ENCODE data around the gene ZNF574. TPM values are rescaled to one million over a fixed set of nuclear protein-coding genes. Genes with fewer than 3 reads are reported as not detected.

ZNF574 gene
- total RNA-seq, 1 donor, result 21.5 TPM

GRCh38 chr19:42086188-42086736, 10.3 kb downstream of the ZNF574 start:
- Histone ChIP-seq H3K4me3 (ENCODE audit: low read length) (no peak overlapping the region), H3K9me3 (ENCODE audit: low read depth, low read length) (no peaks in the 10 kb centered on the region), H3K27me3 (ENCODE audit: insufficient read depth, low read length) (no peaks in the 10 kb centered on the region)

GRCh38 chr19:42086770-42087550, 11.0 kb downstream of the ZNF574 start:
- no peak overlapping the region for H3K4me3 ChIP-seq (ENCODE audit: low read length)
- no peaks in the 10 kb centered on the region for H3K27me3 ChIP-seq (ENCODE audit: insufficient read depth, low read length)
- no peaks in the 10 kb centered on the region for H3K9me3 ChIP-seq (ENCODE audit: low read depth, low read length)
- peaks cover 24% of the 10 kb centered on the region for H3K4me1 ChIP-seq (ENCODE audit: insufficient read depth, low read length)

More at GRCh38 chr19:42086188-42086736, 10.3 kb downstream of the ZNF574 start:
- H3K4me1 ChIP-seq (ENCODE audit: insufficient read depth, low read length), result peaks cover 24% of the 10 kb centered on the region

- H3K4me1 ChIP-seq (ENCODE audit: insufficient read depth, low read length), result peaks cover 24% of the 10 kb centered on the region
- no peaks in the 10 kb centered on the region for H3K9me3 ChIP-seq (ENCODE audit: low read depth, low read length)
- no peaks in the 10 kb centered on the region for H3K27me3 ChIP-seq (ENCODE audit: insufficient read depth, low read length)
- H3K4me3 ChIP-seq (ENCODE audit: low read length), result no peak overlapping the region
These were observed 12.7 kb downstream of the ZNF574 start for GRCh38 chr19:42088471-42089190.

- Histone ChIP-seq H3K4me1 (ENCODE audit: insufficient read depth, low read length) (peaks cover 24% of the 10 kb centered on the region), H3K4me3 (ENCODE audit: low read length) (no peak overlapping the region), H3K9me3 (ENCODE audit: low read depth, low read length) (no peaks in the 10 kb centered on the region), H3K27me3 (ENCODE audit: insufficient read depth, low read length) (no peaks in the 10 kb centered on the region)
These were observed 13.3 kb downstream of the ZNF574 start for GRCh38 chr19:42089191-42089750.

- Histone ChIP-seq H3K4me1 (ENCODE audit: insufficient read depth, low read length) (peaks cover 24% of the 10 kb centered on the region), H3K4me3 (ENCODE audit: low read length) (no peak overlapping the region), H3K27me3 (ENCODE audit: insufficient read depth, low read length) (no peaks in the 10 kb centered on the region), H3K9me3 (ENCODE audit: low read depth, low read length) (no peaks in the 10 kb centered on the region)
These were observed 13.8 kb downstream of the ZNF574 start for GRCh38 chr19:42089772-42090171.

- no peak overlapping the region for H3K4me3 ChIP-seq (ENCODE audit: low read length)
- H3K27me3 ChIP-seq (ENCODE audit: insufficient read depth, low read length), result no peaks in the 10 kb centered on the region
- no peaks in the 10 kb centered on the region for H3K9me3 ChIP-seq (ENCODE audit: low read depth, low read length)
- peaks cover 24% of the 10 kb centered on the region for H3K4me1 ChIP-seq (ENCODE audit: insufficient read depth, low read length)
These were observed 14.7 kb downstream of the ZNF574 start for GRCh38 chr19:42090672-42091071.

GRCh38 chr19:42091300-42091699, 15.3 kb downstream of the ZNF574 start:
- Histone ChIP-seq H3K4me3 (ENCODE audit: low read length) (no peak overlapping the region), H3K9me3 (ENCODE audit: low read depth, low read length) (no peaks in the 10 kb centered on the region), H3K27me3 (ENCODE audit: insufficient read depth, low read length) (no peaks in the 10 kb centered on the region), H3K4me1 (ENCODE audit: insufficient read depth, low read length) (peaks cover 24% of the 10 kb centered on the region)

- no peaks in the 10 kb centered on the region for H3K9me3 ChIP-seq (ENCODE audit: low read depth, low read length)
- no peak overlapping the region for H3K4me3 ChIP-seq (ENCODE audit: low read length)
- H3K4me1 ChIP-seq (ENCODE audit: insufficient read depth, low read length), result peaks cover 24% of the 10 kb centered on the region
- no peaks in the 10 kb centered on the region for H3K27me3 ChIP-seq (ENCODE audit: insufficient read depth, low read length)
These were observed 15.8 kb downstream of the ZNF574 start for GRCh38 chr19:42091742-42092141.

- Histone ChIP-seq H3K27me3 (ENCODE audit: insufficient read depth, low read length) (no peaks in the 10 kb centered on the region), H3K4me3 (ENCODE audit: low read length) (no peak overlapping the region), H3K9me3 (ENCODE audit: low read depth, low read length) (no peaks in the 10 kb centered on the region), H3K4me1 (ENCODE audit: insufficient read depth, low read length) (peaks cover 24% of the 10 kb centered on the region)
These were observed 16.4 kb downstream of the ZNF574 start for GRCh38 chr19:42092350-42092749.

GRCh38 chr19:42093505-42093904, 17.5 kb downstream of the ZNF574 start:
- no peak overlapping the region for H3K4me3 ChIP-seq (ENCODE audit: low read length)
- H3K4me1 ChIP-seq (ENCODE audit: insufficient read depth, low read length), result peaks cover 24% of the 10 kb centered on the region
- no peaks in the 10 kb centered on the region for H3K9me3 ChIP-seq (ENCODE audit: low read depth, low read length)
- H3K27me3 ChIP-seq (ENCODE audit: insufficient read depth, low read length), result no peaks in the 10 kb centered on the region

GRCh38 chr19:42093926-42094325, 18.0 kb downstream of the ZNF574 start:
- Histone ChIP-seq H3K27me3 (ENCODE audit: insufficient read depth, low read length) (no peaks in the 10 kb centered on the region), H3K4me1 (ENCODE audit: insufficient read depth, low read length) (peaks cover 20% of the 10 kb centered on the region), H3K4me3 (ENCODE audit: low read length) (no peak overlapping the region), H3K9me3 (ENCODE audit: low read depth, low read length) (no peaks in the 10 kb centered on the region)

GRCh38 chr19:42095142-42095813, 19.3 kb downstream of the ZNF574 start:
- Histone ChIP-seq H3K4me1 (ENCODE audit: insufficient read depth, low read length) (peaks cover 8% of the 10 kb centered on the region), H3K4me3 (ENCODE audit: low read length) (no peak overlapping the region), H3K9me3 (ENCODE audit: low read depth, low read length) (no peaks in the 10 kb centered on the region), H3K27me3 (ENCODE audit: insufficient read depth, low read length) (no peaks in the 10 kb centered on the region)

GRCh38 chr19:42095814-42096230, 19.9 kb downstream of the ZNF574 start:
- H3K9me3 ChIP-seq (ENCODE audit: low read depth, low read length), result no peaks in the 10 kb centered on the region
- no peak overlapping the region for H3K4me3 ChIP-seq (ENCODE audit: low read length)
- peaks cover 4% of the 10 kb centered on the region for H3K4me1 ChIP-seq (ENCODE audit: insufficient read depth, low read length)
- H3K27me3 ChIP-seq (ENCODE audit: insufficient read depth, low read length), result no peaks in the 10 kb centered on the region

- no peaks in the 10 kb centered on the region for H3K4me1 ChIP-seq (ENCODE audit: insufficient read depth, low read length)
- H3K4me3 ChIP-seq (ENCODE audit: low read length), result no peak overlapping the region
- no peaks in the 10 kb centered on the region for H3K27me3 ChIP-seq (ENCODE audit: insufficient read depth, low read length)
- no peaks in the 10 kb centered on the region for H3K9me3 ChIP-seq (ENCODE audit: low read depth, low read length)
These were observed 20.4 kb downstream of the ZNF574 start for GRCh38 chr19:42096255-42096837.

All from mononuclear cell (primary cell).